ENCODE data around the gene MSANTD1. TPM values are rescaled to one million over a fixed set of nuclear protein-coding genes. Genes with fewer than 3 reads are reported as not detected.

MSANTD1 gene
- total RNA-seq, 4 donors from 2014 or later = 0.36 to 0.72 TPM; not detected in 2

DNA sequence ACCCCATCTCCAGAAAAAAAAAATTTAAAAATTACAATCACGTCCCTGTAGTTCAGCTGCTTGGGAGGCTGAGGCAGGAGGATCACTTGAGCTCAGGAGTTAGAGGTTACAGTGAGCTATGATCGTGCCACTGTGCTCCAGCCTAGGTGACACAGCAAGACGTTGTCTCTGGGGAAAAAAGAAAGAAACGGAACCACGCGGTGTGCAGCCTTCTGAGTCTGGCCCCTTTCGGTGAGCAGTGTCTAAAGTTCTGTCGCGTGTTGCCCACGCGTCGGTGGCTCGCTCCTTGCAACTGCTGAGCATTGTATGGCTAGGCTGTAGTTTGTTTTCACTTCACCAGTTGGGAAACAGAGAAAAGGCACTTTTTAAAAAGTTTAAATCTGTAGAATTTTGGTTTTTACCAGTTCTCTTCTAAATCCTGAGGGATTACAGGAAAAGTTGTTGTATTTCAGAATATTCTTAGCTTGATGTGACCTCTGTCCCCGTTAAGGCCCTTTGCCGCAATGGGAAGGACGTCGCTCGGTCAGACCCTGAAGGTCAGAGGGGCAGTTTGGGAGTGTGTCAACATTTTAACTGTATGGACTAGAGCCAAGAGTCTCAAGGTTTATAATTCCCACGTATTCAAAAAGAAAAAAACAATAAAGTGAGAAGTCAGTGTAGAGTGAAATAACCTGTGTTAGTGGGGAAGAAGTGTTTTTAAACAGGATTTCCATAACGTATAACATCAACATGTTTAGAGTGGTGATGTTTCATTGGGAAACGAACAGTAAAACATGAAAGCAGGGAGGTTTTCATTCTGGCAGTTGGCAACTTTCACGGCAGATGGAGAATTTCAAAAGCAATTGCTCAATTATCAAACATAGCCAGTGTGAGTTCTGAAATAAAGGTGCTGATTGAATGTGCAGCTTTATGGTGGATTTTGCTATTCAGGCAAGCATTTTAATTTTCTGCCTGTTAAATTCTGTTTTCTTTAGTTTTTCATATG is 45.8 kb upstream of the MSANTD1 start:
- H3K27ac ChIP-seq = peak overlapping the region; percentile 28
- no peaks in the 10 kb centered on the region for H3K27me3 ChIP-seq
- TF ChIP-seq POLR2A (IDR thresholded peaks at IDR 0.05) = no peak
- peaks cover 14% of the 10 kb centered on the region for H3K4me1 ChIP-seq
- WGBS = 77% methylated on average over 22 of the region's 22 CpGs
- H3K4me3 ChIP-seq = no peak overlapping the region
- H3K36me3 ChIP-seq = peaks cover 54% of the 10 kb centered on the region
- peak; percentile 20 to 46 for DNase-seq (ENCODE audit: low spot score in 2 of 2)
- no peaks in the 10 kb centered on the region for H3K9me3 ChIP-seq

DNA sequence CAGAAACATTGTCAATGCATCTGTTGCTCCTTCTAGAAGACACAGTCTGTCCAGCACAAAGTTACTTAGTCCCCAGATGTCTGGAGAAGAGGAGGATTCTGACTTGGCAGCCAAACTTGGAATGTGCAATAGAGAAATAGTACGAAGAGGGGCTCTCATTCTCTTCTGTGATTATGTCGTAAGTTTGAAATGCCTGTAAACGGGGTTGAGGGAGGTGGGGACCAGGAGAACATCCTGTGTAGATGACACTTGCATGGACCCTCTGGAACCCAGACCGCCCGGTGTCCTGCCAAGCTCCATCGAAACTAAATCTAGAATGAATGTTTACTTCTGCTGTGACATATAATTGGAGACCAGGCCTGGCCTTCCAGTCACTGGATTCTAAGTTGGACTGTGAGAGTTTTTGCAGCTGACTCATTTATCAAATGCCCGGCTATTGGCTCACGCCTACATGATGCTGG is 45.0 kb upstream of the MSANTD1 start:
- no peak overlapping the region for H3K4me3 ChIP-seq
- peak overlapping the region; percentile 26 for H3K27ac ChIP-seq
- peaks cover 54% of the 10 kb centered on the region for H3K36me3 ChIP-seq
- 77% methylated on average over 8 of the region's 8 CpGs for WGBS
- TF ChIP-seq POLR2A (IDR thresholded peaks at IDR 0.05) (no peak), EP300 (IDR thresholded peaks at IDR 0.05) (no peak), POLR2AphosphoS5 (IDR thresholded peaks at IDR 0.05) (peak in 1 of 3 donors; percentile 4)
- TF ChIP-seq, protein P1, sequence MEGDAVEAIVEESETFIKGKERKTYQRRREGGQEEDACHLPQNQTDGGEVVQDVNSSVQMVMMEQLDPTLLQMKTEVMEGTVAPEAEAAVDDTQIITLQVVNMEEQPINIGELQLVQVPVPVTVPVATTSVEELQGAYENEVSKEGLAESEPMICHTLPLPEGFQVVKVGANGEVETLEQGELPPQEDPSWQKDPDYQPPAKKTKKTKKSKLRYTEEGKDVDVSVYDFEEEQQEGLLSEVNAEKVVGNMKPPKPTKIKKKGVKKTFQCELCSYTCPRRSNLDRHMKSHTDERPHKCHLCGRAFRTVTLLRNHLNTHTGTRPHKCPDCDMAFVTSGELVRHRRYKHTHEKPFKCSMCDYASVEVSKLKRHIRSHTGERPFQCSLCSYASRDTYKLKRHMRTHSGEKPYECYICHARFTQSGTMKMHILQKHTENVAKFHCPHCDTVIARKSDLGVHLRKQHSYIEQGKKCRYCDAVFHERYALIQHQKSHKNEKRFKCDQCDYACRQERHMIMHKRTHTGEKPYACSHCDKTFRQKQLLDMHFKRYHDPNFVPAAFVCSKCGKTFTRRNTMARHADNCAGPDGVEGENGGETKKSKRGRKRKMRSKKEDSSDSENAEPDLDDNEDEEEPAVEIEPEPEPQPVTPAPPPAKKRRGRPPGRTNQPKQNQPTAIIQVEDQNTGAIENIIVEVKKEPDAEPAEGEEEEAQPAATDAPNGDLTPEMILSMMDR (IDR thresholded peaks at IDR 0.05) = no peak
- H3K4me1 ChIP-seq = peaks cover 14% of the 10 kb centered on the region
- H3K27me3 ChIP-seq = no peaks in the 10 kb centered on the region
- peak; percentile 72 to 85 for DNase-seq (ENCODE audit: low spot score in 2 of 2)
- no peaks in the 10 kb centered on the region for H3K9me3 ChIP-seq

DNA sequence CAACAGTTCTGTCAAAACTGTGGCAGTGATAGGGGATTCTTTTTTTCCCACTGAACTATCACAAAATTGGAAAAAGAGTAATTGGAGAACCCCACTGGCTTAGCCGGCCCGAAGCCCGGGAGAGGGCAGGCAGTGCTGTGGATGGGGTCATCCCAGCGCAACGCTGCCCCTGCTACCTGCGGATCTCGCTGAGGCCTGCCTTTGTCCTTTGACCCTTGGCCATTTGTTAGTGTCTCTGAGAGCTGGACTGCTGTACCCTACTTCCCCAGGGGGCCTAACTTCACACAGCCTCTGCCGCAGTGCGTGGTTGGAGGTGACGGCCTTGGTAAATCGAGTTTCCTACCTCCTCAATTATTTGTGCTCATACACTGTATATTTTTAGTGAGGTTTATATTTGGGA is 43.0 kb upstream of the MSANTD1 start:
- no peak overlapping the region for H3K4me3 ChIP-seq
- peaks cover 10% of the 10 kb centered on the region for H3K4me1 ChIP-seq
- H3K36me3 ChIP-seq = peaks cover 54% of the 10 kb centered on the region
- no peaks in the 10 kb centered on the region for H3K27me3 ChIP-seq
- no peak for TF ChIP-seq POLR2A (IDR thresholded peaks at IDR 0.05)
- TF ChIP-seq EP300 (IDR thresholded peaks at IDR 0.05) = no peak
- TF ChIP-seq, protein P1 (IDR thresholded peaks at IDR 0.05) = no peak
- TF ChIP-seq POLR2AphosphoS5 (IDR thresholded peaks at IDR 0.05) = no peak
- no peak overlapping the region for H3K27ac ChIP-seq
- H3K9me3 ChIP-seq = no peaks in the 10 kb centered on the region
- peak in 1 of 2 donors; percentile 21 for DNase-seq (ENCODE audit: low spot score in 2 of 2)
- WGBS = 89% methylated on average over 11 of the region's 11 CpGs

DNA sequence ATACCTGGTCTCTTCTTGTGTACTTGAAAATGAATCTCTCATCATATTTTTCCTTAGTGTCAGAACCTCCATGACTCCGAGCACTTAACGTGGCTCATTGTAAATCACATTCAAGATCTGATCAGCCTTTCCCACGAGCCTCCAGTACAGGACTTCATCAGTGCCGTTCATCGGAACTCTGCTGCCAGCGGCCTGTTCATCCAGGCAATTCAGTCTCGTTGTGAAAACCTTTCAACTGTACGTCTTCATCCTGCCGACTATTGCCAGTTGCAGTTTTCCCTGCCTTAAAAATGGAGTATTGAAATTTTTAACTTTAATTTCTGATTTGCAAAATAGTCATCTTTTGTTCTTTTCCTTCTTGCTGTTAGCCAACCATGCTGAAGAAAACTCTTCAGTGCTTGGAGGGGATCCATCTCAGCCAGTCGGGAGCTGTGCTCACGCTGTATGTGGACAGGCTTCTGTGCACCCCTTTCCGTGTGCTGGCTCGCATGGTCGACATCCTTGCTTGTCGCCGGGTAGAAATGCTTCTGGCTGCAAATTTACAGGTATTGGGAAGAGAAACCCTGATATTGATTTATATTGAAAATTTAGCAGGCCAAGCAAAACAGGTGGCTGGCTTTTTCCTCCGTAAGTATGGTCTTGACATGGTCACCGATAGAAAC is 42.4 kb upstream of the MSANTD1 start:
- Histone ChIP-seq H3K36me3 (peaks cover 53% of the 10 kb centered on the region), H3K4me1 (peaks cover 10% of the 10 kb centered on the region), H3K9me3 (no peaks in the 10 kb centered on the region), H3K27me3 (no peaks in the 10 kb centered on the region), H3K4me3 (no peak overlapping the region), H3K27ac (no peak overlapping the region)
- TF ChIP-seq EP300 (IDR thresholded peaks at IDR 0.05) = no peak
- no peak for TF ChIP-seq POLR2AphosphoS5 (IDR thresholded peaks at IDR 0.05)
- TF ChIP-seq, protein P1 (IDR thresholded peaks at IDR 0.05) = no peak
- no peak for TF ChIP-seq POLR2A (IDR thresholded peaks at IDR 0.05)
- peak in 1 of 2 donors; percentile 40 for DNase-seq (ENCODE audit: low spot score in 2 of 2)
- WGBS = 96% methylated on average over 18 of the region's 18 CpGs

DNA sequence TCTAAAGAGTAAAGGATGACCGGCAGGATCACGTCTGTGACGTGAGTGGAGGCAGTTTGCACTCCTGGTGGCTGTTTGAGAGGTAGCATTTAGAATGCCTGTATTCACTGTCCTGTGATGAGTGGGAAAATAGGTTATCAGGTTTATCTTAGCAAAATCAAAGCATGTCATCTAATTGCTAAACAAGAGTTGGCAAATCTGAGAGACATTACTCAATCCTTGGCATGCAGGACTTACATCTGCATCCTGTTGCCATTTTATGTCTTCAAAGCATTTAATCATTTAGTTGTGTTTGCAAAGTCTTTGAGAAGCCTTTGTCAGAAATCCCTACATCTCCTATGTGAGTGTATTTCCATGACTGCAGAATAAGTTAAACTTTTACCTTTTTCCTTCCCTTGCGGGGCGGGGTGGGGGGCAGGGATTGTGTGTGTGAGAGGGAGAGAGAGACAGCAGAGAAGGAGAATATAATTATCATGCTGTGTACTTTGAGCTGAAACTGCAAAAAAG is 41.4 kb upstream of the MSANTD1 start:
- Histone ChIP-seq H3K27me3 (no peaks in the 10 kb centered on the region), H3K4me3 (no peak overlapping the region), H3K27ac (no peak overlapping the region), H3K36me3 (peaks cover 58% of the 10 kb centered on the region), H3K9me3 (no peaks in the 10 kb centered on the region), H3K4me1 (peaks cover 10% of the 10 kb centered on the region)
- no peak for TF ChIP-seq POLR2A (IDR thresholded peaks at IDR 0.05)
- TF ChIP-seq POLR2AphosphoS5 (IDR thresholded peaks at IDR 0.05) = peak in 1 of 3 donors; percentile 18
- peak in 1 of 2 donors; percentile 21 for DNase-seq (ENCODE audit: low spot score in 2 of 2)
- whole genome bisulfite sequencing = 69% methylated on average over 5 of the region's 5 CpGs

All from suprapubic skin (tissue), 4 donors.